Gastrocnemius medialis (tissue), 4 donors: Measurements from ENCODE around the gene PABPN1L.

Experiments
- POLR2A ChIP-seq, 2 donors: fragments of 450-650 bp; IDR thresholded peaks; one replicate each; pipeline ENCODE4 v1.6.1; 2017; ENCODE audit warnings: antibody characterized with exemption in 2 of 2, mild to moderate bottlenecking in 2 of 2, moderate library complexity in 2 of 2
- TF ChIP-seq, protein P1 (sequence below), 5 experiments: fragments of 450-650 bp in 3 of 5; fragments of 200-600 bp in 2 of 5; sonication (generic) in 2 of 5; IDR thresholded peaks in 4 of 5; conservative IDR thresholded peaks in 1 of 5; 1 replicate in 4 of 5; 2 replicates in 1 of 5; pipeline ENCODE4 v1.5.1; 2016 to 2019; ENCODE audit warnings: antibody characterized with exemption in 5 of 5, mild to moderate bottlenecking in 3 of 5, moderate library complexity in 3 of 5

DNA sequence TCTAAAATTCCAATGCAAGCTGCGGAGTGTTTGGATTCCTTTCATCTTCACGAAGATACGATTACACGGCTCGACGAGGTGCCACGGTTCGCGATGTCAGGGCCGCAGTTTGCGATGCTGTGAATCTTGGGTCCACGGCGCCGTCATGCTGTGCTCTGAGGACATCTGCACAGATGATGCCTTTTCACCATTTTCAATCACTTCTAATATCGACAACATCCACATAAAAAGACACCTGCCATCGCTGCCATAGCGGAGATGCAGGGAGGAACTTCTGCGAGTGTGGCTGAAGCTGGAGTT, 47.9 kb downstream of the PABPN1L start:
- TF ChIP-seq, protein P1, sequence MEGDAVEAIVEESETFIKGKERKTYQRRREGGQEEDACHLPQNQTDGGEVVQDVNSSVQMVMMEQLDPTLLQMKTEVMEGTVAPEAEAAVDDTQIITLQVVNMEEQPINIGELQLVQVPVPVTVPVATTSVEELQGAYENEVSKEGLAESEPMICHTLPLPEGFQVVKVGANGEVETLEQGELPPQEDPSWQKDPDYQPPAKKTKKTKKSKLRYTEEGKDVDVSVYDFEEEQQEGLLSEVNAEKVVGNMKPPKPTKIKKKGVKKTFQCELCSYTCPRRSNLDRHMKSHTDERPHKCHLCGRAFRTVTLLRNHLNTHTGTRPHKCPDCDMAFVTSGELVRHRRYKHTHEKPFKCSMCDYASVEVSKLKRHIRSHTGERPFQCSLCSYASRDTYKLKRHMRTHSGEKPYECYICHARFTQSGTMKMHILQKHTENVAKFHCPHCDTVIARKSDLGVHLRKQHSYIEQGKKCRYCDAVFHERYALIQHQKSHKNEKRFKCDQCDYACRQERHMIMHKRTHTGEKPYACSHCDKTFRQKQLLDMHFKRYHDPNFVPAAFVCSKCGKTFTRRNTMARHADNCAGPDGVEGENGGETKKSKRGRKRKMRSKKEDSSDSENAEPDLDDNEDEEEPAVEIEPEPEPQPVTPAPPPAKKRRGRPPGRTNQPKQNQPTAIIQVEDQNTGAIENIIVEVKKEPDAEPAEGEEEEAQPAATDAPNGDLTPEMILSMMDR (IDR thresholded peaks at IDR 0.05 in 4 of 5, conservative IDR thresholded peaks at IDR 0.05 in 1 of 5): no peak
- TF ChIP-seq POLR2A (IDR thresholded peaks at IDR 0.05): no peak
